Fibroblast of lung (primary cell): Measurements from ENCODE around the gene CREG1.

Experiments
- EZH2 ChIP-seq: IDR thresholded peaks from 2 replicates; pipeline ENCODE4 v1.5.1; 2012; ENCODE audit warnings: low read length, control low read depth, mild to moderate bottlenecking; ENCODE audit errors: missing control alignments
- TF ChIP-seq, protein P1 (sequence below), 2 donors: IDR thresholded peaks in 1 of 2; conservative IDR thresholded peaks in 1 of 2; 1 replicate in 1 of 2; 2 replicates in 1 of 2; pipeline ENCODE4 v1.5.1; 2011 to 2012; ENCODE audit warnings: low read length in 2 of 2, control low read depth in 1 of 2, inconsistent platforms in 1 of 2, low read depth in 1 of 2, mild to moderate bottlenecking in 1 of 2

DNA sequence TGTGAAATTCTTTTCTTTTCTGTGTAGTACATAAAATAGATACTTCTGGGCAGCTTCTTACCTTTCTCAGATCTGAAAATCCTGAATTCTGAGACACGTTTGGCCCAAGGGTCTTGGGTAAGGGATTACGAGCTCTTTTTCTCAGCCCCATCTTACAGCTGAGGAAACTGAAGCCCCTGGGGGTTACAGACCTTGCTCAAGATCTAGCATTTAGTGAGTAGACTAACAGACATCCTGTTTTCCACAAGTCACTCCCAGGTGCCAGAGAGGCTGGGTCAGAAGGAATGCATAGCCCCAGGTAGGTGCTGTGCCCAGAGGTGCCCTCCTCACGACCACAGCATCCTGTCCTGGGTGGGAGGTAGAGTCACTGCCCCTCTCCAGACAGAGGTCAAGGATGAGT lies 13.2 kb upstream of the CREG1 start:
- TF ChIP-seq, protein P1, sequence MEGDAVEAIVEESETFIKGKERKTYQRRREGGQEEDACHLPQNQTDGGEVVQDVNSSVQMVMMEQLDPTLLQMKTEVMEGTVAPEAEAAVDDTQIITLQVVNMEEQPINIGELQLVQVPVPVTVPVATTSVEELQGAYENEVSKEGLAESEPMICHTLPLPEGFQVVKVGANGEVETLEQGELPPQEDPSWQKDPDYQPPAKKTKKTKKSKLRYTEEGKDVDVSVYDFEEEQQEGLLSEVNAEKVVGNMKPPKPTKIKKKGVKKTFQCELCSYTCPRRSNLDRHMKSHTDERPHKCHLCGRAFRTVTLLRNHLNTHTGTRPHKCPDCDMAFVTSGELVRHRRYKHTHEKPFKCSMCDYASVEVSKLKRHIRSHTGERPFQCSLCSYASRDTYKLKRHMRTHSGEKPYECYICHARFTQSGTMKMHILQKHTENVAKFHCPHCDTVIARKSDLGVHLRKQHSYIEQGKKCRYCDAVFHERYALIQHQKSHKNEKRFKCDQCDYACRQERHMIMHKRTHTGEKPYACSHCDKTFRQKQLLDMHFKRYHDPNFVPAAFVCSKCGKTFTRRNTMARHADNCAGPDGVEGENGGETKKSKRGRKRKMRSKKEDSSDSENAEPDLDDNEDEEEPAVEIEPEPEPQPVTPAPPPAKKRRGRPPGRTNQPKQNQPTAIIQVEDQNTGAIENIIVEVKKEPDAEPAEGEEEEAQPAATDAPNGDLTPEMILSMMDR (conservative IDR thresholded peaks at IDR 0.05 in 1 of 2, IDR thresholded peaks at IDR 0.05 in 1 of 2; ENCODE audit: low read depth in 1 of 2, low read length in 2 of 2), result no peak
- TF ChIP-seq EZH2, result no peak
